HepG2 (cell line): ENCODE results near the gene PTGIS. TPM values are rescaled to one million over a fixed set of nuclear protein-coding genes. Genes with fewer than 3 reads are reported as not detected.

Experiments
- NKX3-1 ChIP-seq: sonication (generic); formaldehyde crosslinking; IDR thresholded peaks from 2 replicates; pipeline ENCODE4 v1.5.0; 2020; ENCODE audit warnings: missing genetic modification reagents
- PITX1 ChIP-seq: sonication (generic); formaldehyde crosslinking; IDR thresholded peaks from 2 replicates; pipeline ENCODE4 v1.5.1; 2020; ENCODE audit warnings: mild to moderate bottlenecking, missing genetic modification reagents
- RARG ChIP-seq: sonication (generic); formaldehyde crosslinking; IDR thresholded peaks from 2 replicates; pipeline ENCODE4 v1.4.0; 2020; ENCODE audit warnings: low read depth, mild to moderate bottlenecking, missing genetic modification reagents
- THAP11 ChIP-seq: IDR thresholded peaks from 2 replicates; pipeline ENCODE4 v1.6.1; 2016; ENCODE audit warnings: missing biosample characterization, missing genetic modification reagents
- TRIM24 ChIP-seq: sonication (generic); formaldehyde crosslinking; IDR thresholded peaks from 2 replicates; pipeline ENCODE4 v1.8.0; 2022; ENCODE audit warnings: mild to moderate bottlenecking, missing genetic modification reagents
- ZNF550 ChIP-seq: sonication (generic); formaldehyde crosslinking; IDR thresholded peaks from 2 replicates; pipeline ENCODE4 v1.4.0; 2020; ENCODE audit warnings: mild to moderate bottlenecking, missing genetic modification reagents, borderline replicate concordance
- ZNF558 ChIP-seq: sonication (generic); formaldehyde crosslinking; IDR thresholded peaks from 2 replicates; pipeline ENCODE4 v1.9.0; 2022; ENCODE audit warnings: mild to moderate bottlenecking, missing genetic modification reagents, borderline replicate concordance
- ZNF616 ChIP-seq: sonication (generic); formaldehyde crosslinking; IDR thresholded peaks from 2 replicates; pipeline ENCODE4 v1.5.0; 2020; ENCODE audit warnings: low read depth, mild to moderate bottlenecking, missing genetic modification reagents
- ZNF773 ChIP-seq: sonication (generic); formaldehyde crosslinking; IDR thresholded peaks from 2 replicates; pipeline ENCODE4 v1.4.0; 2020; ENCODE audit warnings: missing genetic modification reagents, borderline replicate concordance
- ZNF777 ChIP-seq: sonication (generic); formaldehyde crosslinking; IDR thresholded peaks from 2 replicates; pipeline ENCODE4 v1.4.0; 2020; ENCODE audit warnings: missing genetic modification reagents
- ZNF879 ChIP-seq: sonication (generic); formaldehyde crosslinking; IDR thresholded peaks from 2 replicates; pipeline ENCODE4 v1.8.1; 2023; ENCODE audit warnings: missing genetic modification reagents
- ZNF883 ChIP-seq: sonication (generic); formaldehyde crosslinking; IDR thresholded peaks from 2 replicates; pipeline ENCODE4 v1.5.1; 2020; ENCODE audit warnings: mild to moderate bottlenecking, missing genetic modification reagents; ENCODE audit errors: not compliant biosample characterization
- ZSCAN12 ChIP-seq: sonication (generic); formaldehyde crosslinking; IDR thresholded peaks from 2 replicates; pipeline ENCODE4 v1.9.0; 2021; ENCODE audit warnings: mild to moderate bottlenecking, missing genetic modification reagents
- polyA plus RNA-seq, 8 experiments: library from polyadenylated mRNA; depleted of rRNA in 3 of 8; stranded (reverse) in 7 of 8; unstranded in 1 of 8; fragments of >200 nt; fragmentation: Illumina TruSeq in 4 of 8; extraction: Trizol in 4 of 8; gene quantifications; 2 replicates each; pipeline versions ENCODE4 v1.2.1 to v1.2.3, GENCODE V29; 2011 to 2016; ENCODE audit warnings: low read depth in 4 of 8, missing spikeins in 1 of 8, mixed read lengths in 1 of 8; ENCODE audit not compliant: insufficient read depth in 1 of 8
- total RNA-seq, 5 experiments: library from RNA; depleted of rRNA; stranded (reverse); fragments of >200 nt; fragmentation: Illumina TruSeq; extraction: Trizol; gene quantifications; 2 replicates each; pipeline ENCODE4 v1.2.3, GENCODE V29; 2016; ENCODE audit warnings: low read depth in 1 of 5
- TF ChIP-seq, protein P1 (sequence below): sonication (generic); formaldehyde crosslinking; IDR thresholded peaks from 2 replicates; pipeline ENCODE4 v1.9.0; 2022; ENCODE audit warnings: low read depth, missing genetic modification reagents
- TF ChIP-seq, protein P2 (sequence below): sonication (generic); formaldehyde crosslinking; IDR thresholded peaks from 2 replicates; pipeline ENCODE4 v1.5.0; 2020; ENCODE audit warnings: mild to moderate bottlenecking, missing genetic modification reagents
- TF ChIP-seq, protein P3 (sequence below): sonication (generic); formaldehyde crosslinking; IDR thresholded peaks from 2 replicates; pipeline ENCODE4 v1.9.0; 2021; ENCODE audit warnings: missing genetic modification reagents, borderline replicate concordance
- TF ChIP-seq, protein P4 (sequence below): sonication (generic); formaldehyde crosslinking; IDR thresholded peaks from 2 replicates; pipeline ENCODE4 v1.4.0; 2020; ENCODE audit warnings: missing genetic modification reagents
- TF ChIP-seq, protein P5 (sequence below): sonication (generic); formaldehyde crosslinking; IDR thresholded peaks from 2 replicates; pipeline ENCODE4 v1.4.0; 2020; ENCODE audit warnings: missing genetic modification reagents, mild to moderate bottlenecking, borderline replicate concordance

Gene PTGIS
- total and polyA plus RNA-seq, 2 of the 13 experiments (the other 11 are each of a cell fraction or from before 2014, with no cell fraction given), result not detected

DNA sequence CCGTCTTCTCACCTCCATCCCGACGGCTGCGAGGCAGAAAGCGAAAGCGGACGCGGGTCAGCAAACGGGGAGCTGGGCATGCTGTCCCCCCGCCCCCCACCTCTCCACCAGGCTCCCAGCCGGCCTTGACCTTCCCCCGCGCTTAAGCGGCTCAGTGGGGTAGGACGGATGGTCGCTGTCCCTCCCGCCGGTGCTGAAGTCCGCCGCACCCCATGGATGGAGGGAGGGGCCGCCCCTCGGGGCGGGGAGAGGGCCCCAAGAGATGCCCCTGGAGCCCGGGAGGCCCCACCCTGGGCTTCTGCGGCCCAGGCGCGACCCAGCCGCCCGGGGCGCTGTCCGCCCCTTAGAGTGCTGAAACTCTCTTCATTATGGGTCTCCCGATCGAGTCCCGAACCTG lies 85.3 kb downstream of the PTGIS start, which contains the start of gene KCNB1 (continued):
- TF ChIP-seq THAP11 (peak; percentile 43; the same call in 1 of the 2 replicates), TRIM24 (CRISPR knock-in tag) (no peak), ZNF616 (CRISPR knock-in tag) (peak; percentile 87), NKX3-1 (CRISPR knock-in tag) (peak; percentile 93), ZNF550 (CRISPR knock-in tag) (no peak), ZNF879 (peak; percentile 81), RARG (CRISPR knock-in tag) (no peak; the same call in 1 of the 2 replicates), ZNF773 (peak; percentile 74; the same call in 1 of the 2 replicates), ZNF777 (CRISPR knock-in tag) (no peak), PITX1 (peak; percentile 81), ZNF883 (CRISPR knock-in tag) (peak; percentile 74), ZNF558 (0 out of 2 replicates have a peak, but pooled peaks have one; percentile 76), ZSCAN12 (CRISPR knock-in tag) (peak; percentile 98)
- TF ChIP-seq, protein P1, sequence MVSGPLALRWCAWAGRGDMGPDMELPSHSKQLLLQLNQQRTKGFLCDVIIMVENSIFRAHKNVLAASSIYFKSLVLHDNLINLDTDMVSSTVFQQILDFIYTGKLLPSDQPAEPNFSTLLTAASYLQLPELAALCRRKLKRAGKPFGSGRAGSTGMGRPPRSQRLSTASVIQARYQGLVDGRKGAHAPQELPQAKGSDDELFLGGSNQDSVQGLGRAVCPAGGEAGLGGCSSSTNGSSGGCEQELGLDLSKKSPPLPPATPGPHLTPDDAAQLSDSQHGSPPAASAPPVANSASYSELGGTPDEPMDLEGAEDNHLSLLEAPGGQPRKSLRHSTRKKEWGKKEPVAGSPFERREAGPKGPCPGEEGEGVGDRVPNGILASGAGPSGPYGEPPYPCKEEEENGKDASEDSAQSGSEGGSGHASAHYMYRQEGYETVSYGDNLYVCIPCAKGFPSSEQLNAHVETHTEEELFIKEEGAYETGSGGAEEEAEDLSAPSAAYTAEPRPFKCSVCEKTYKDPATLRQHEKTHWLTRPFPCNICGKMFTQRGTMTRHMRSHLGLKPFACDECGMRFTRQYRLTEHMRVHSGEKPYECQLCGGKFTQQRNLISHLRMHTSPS (CRISPR knock-in tag), result no peak; the same call in 1 of the 2 replicates
- TF ChIP-seq, protein P2, sequence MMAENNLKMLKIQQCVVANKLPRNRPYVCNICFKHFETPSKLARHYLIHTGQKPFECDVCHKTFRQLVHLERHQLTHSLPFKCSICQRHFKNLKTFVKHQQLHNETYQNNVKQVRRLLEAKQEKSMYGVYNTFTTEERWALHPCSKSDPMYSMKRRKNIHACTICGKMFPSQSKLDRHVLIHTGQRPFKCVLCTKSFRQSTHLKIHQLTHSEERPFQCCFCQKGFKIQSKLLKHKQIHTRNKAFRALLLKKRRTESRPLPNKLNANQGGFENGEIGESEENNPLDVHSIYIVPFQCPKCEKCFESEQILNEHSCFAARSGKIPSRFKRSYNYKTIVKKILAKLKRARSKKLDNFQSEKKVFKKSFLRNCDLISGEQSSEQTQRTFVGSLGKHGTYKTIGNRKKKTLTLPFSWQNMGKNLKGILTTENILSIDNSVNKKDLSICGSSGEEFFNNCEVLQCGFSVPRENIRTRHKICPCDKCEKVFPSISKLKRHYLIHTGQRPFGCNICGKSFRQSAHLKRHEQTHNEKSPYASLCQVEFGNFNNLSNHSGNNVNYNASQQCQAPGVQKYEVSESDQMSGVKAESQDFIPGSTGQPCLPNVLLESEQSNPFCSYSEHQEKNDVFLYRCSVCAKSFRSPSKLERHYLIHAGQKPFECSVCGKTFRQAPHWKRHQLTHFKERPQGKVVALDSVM (CRISPR knock-in tag), result no peak
- TF ChIP-seq, protein P3, sequence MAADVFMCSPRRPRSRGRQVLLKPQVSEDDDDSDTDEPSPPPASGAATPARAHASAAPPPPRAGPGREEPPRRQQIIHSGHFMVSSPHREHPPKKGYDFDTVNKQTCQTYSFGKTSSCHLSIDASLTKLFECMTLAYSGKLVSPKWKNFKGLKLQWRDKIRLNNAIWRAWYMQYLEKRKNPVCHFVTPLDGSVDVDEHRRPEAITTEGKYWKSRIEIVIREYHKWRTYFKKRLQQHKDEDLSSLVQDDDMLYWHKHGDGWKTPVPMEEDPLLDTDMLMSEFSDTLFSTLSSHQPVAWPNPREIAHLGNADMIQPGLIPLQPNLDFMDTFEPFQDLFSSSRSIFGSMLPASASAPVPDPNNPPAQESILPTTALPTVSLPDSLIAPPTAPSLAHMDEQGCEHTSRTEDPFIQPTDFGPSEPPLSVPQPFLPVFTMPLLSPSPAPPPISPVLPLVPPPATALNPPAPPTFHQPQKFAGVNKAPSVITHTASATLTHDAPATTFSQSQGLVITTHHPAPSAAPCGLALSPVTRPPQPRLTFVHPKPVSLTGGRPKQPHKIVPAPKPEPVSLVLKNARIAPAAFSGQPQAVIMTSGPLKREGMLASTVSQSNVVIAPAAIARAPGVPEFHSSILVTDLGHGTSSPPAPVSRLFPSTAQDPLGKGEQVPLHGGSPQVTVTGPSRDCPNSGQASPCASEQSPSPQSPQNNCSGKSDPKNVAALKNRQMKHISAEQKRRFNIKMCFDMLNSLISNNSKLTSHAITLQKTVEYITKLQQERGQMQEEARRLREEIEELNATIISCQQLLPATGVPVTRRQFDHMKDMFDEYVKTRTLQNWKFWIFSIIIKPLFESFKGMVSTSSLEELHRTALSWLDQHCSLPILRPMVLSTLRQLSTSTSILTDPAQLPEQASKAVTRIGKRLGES, result peak; percentile 82; the same call in 1 of the 2 replicates
- TF ChIP-seq, protein P4, sequence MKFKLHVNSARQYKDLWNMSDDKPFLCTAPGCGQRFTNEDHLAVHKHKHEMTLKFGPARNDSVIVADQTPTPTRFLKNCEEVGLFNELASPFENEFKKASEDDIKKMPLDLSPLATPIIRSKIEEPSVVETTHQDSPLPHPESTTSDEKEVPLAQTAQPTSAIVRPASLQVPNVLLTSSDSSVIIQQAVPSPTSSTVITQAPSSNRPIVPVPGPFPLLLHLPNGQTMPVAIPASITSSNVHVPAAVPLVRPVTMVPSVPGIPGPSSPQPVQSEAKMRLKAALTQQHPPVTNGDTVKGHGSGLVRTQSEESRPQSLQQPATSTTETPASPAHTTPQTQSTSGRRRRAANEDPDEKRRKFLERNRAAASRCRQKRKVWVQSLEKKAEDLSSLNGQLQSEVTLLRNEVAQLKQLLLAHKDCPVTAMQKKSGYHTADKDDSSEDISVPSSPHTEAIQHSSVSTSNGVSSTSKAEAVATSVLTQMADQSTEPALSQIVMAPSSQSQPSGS (CRISPR knock-in tag), result 0 out of 2 replicates have a peak, but pooled peaks have one; percentile 45
- TF ChIP-seq, protein P5, sequence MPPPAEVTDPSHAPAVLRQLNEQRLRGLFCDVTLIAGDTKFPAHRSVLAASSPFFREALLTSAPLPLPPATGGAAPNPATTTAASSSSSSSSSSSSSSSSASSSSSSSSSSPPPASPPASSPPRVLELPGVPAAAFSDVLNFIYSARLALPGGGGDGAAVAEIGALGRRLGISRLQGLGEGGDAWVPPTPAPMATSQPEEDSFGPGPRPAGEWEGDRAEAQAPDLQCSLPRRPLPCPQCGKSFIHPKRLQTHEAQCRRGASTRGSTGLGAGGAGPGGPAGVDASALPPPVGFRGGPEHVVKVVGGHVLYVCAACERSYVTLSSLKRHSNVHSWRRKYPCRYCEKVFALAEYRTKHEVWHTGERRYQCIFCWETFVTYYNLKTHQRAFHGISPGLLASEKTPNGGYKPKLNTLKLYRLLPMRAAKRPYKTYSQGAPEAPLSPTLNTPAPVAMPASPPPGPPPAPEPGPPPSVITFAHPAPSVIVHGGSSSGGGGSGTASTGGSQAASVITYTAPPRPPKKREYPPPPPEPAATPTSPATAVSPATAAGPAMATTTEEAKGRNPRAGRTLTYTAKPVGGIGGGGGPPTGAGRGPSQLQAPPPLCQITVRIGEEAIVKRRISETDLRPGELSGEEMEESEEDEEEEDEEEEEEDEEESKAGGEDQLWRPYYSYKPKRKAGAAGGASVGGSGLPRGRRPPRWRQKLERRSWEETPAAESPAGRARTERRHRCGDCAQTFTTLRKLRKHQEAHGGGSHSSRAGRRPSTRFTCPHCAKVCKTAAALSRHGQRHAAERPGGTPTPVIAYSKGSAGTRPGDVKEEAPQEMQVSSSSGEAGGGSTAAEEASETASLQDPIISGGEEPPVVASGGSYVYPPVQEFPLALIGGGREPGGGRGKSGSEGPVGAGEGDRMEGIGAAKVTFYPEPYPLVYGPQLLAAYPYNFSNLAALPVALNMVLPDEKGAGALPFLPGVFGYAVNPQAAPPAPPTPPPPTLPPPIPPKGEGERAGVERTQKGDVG (CRISPR knock-in tag), result no peak
